ENCODE measurements around the gene ANKFY1. TPM values are rescaled to one million over a fixed set of nuclear protein-coding genes. Genes with fewer than 3 reads are reported as not detected.

ANKFY1 gene
- total and polyA plus RNA-seq, 2 donors (not counting 3 experiments of a cell fraction or from before 2014, with no cell fraction given) = 30.6 to 51.1 TPM

GRCh38 chr17:4177806-4178205 lies 86.0 kb downstream of the ANKFY1 start:
- FAIRE-seq (no peak), DNase-seq (ENCODE audit: low read depth, low spot score) (no peak)
- H4K20me1 ChIP-seq (replicated peaks; ENCODE audit: control insufficient read depth, extremely low read depth, insufficient read depth, low read length) = no peaks in the 10 kb centered on the region
- H3K27me3 ChIP-seq (ENCODE audit: control insufficient read depth in 2 of 2, insufficient read depth in 2 of 2, low read length in 2 of 2) = no peaks in the 10 kb centered on the region
- H3K79me2 ChIP-seq (ENCODE audit: control insufficient read depth, insufficient read depth, low read length) = no peaks in the 10 kb centered on the region
- dilution Hi-C loops (cut with MboI; ENCODE audit: extremely low pct_ligation_motif_present, low sequenced_read_pairs) = no loop called here
- no peaks in the 10 kb centered on the region for H3K9me3 ChIP-seq (replicated peaks; ENCODE audit: control insufficient read depth, insufficient read depth, low read length)
- POLR2A ChIA-PET = no interaction called here
- CTCF ChIA-PET = no interaction called here
- H3K36me3 ChIP-seq (ENCODE audit: control insufficient read depth in 2 of 2, extremely low read depth in 1 of 2, insufficient read depth in 2 of 2, low read length in 2 of 2) = peaks cover 11 to 53% of the 10 kb centered on the region in 2 experiments
- intact Hi-C loops (cut with micrococcal nuclease) = no loop called here
- BruUV-seq (replicated peaks) = no TSS peak
- no peaks in the 10 kb centered on the region for H3K4me1 ChIP-seq (ENCODE audit: control insufficient read depth, extremely low read depth, insufficient read depth, low read length)
- no peaks in the 10 kb centered on the region for H3K9me1 ChIP-seq (replicated peaks; ENCODE audit: control insufficient read depth, extremely low read depth, insufficient read depth, low read length)
- TF ChIP-seq GATA2 (IDR thresholded peaks at IDR 0.05; ENCODE audit: insufficient read depth, insufficient read length, low read depth, low read length) = no peak
- no peak for TF ChIP-seq JUN (IDR thresholded peaks at IDR 0.05; ENCODE audit: borderline replicate concordance, insufficient read depth, insufficient read length, low read depth)
- TF ChIP-seq MYC (IDR thresholded peaks at IDR 0.05; ENCODE audit: low read depth, low read length) = no peak
- no peak for TF ChIP-seq MAX (IDR thresholded peaks at IDR 0.05; ENCODE audit: insufficient read depth, insufficient read length)
- TF ChIP-seq FOS (IDR thresholded peaks at IDR 0.05; ENCODE audit: borderline replicate concordance, insufficient read depth, low read length) = no peak
- no peak for TF ChIP-seq EZH2 (IDR thresholded peaks at IDR 0.05; ENCODE audit: borderline replicate concordance, low read depth, low read length, severe bottlenecking)
- no peak for TF ChIP-seq POLR2AphosphoS5 (IDR thresholded peaks at IDR 0.05; ENCODE audit: insufficient read depth, low read depth, low read length)
- no peak for TF ChIP-seq CTCF (IDR thresholded peaks at IDR 0.05; ENCODE audit: extremely low read depth in 1 of 2, insufficient read depth in 1 of 2, low read depth in 1 of 2, low read length in 2 of 2)
- TF ChIP-seq POLR2A (IDR thresholded peaks at IDR 0.05; ENCODE audit: low read depth, low read length) = no peak
- no peak overlapping the region for H3K4me3 ChIP-seq (replicated peaks in 1 of 3; ENCODE audit: insufficient read depth in 1 of 3, low read depth in 1 of 3, low read length in 3 of 3)
- no peak overlapping the region for H3K9ac ChIP-seq (replicated peaks; ENCODE audit: extremely low read depth, insufficient read depth, low read length)
- H3K27ac ChIP-seq (ENCODE audit: insufficient read depth, low read depth, low read length) = no peak overlapping the region
- no peak overlapping the region for H2AFZ ChIP-seq (ENCODE audit: low read depth, low read length)
- H3K4me2 ChIP-seq (ENCODE audit: insufficient read depth, low read length) = no peak overlapping the region

Measured in endothelial cell of umbilical vein (primary cell).